GM21360 (cell line): ENCODE results near the gene PMS1.
"Not testable (repeated sequence)": the region's sequence is repeated elsewhere in the genome, so short reads cannot be mapped to it uniquely, and the experiment has no call there.

Experiments
- ATAC-seq: cut with Tn5 transposase; IDR thresholded peaks from one replicate; pipeline ENCODE4 v1.9.1; 2021; ENCODE audit warnings: mild to moderate bottlenecking, moderate library complexity; ENCODE audit not compliant: unreplicated experiment

PMS1 gene

GRCh38 chr2:189803431-189803830, 19.2 kb downstream of the PMS1 start:
- ATAC-seq, result no peak

GRCh38 chr2:189818249-189819038, 34.2 kb downstream of the PMS1 start:
- ATAC-seq, result no peak

GRCh38 chr2:189819297-189819704, 35.1 kb downstream of the PMS1 start:
- ATAC-seq, result no peak

- ATAC-seq, result no peak
These were observed 37.9 kb downstream of the PMS1 start for GRCh38 chr2:189821953-189822748.

- no peak for ATAC-seq
These were observed 40.6 kb downstream of the PMS1 start for GRCh38 chr2:189824694-189825396.

GRCh38 chr2:189826039-189826438, 41.8 kb downstream of the PMS1 start:
- no peak for ATAC-seq

GRCh38 chr2:189829102-189829833, 45.0 kb downstream of the PMS1 start:
- ATAC-seq, result no peak

- no peak for ATAC-seq
These were observed 46.3 kb downstream of the PMS1 start for GRCh38 chr2:189830510-189830909.

GRCh38 chr2:189834059-189834458, 49.8 kb downstream of the PMS1 start:
- ATAC-seq, result no peak

GRCh38 chr2:189834642-189835041, 50.4 kb downstream of the PMS1 start:
- ATAC-seq, result not testable (repeated sequence)

GRCh38 chr2:189835855-189836558, 51.8 kb downstream of the PMS1 start:
- no peak for ATAC-seq

- no peak for ATAC-seq
These were observed 52.4 kb downstream of the PMS1 start for GRCh38 chr2:189836644-189837043.

- no peak for ATAC-seq
These were observed 53.1 kb downstream of the PMS1 start for GRCh38 chr2:189837326-189837725.

GRCh38 chr2:189841019-189841418, 56.8 kb downstream of the PMS1 start:
- ATAC-seq, result no peak

GRCh38 chr2:189848276-189848675, 64.0 kb downstream of the PMS1 start:
- ATAC-seq, result no peak

GRCh38 chr2:189849550-189849949, 65.3 kb downstream of the PMS1 start:
- no peak for ATAC-seq

- ATAC-seq, result no peak
These were observed 67.0 kb downstream of the PMS1 start for GRCh38 chr2:189851174-189851826.

- ATAC-seq, result no peak
These were observed 69.9 kb downstream of the PMS1 start for GRCh38 chr2:189854187-189854586.

- ATAC-seq, result no peak
These were observed 70.7 kb downstream of the PMS1 start for GRCh38 chr2:189854940-189855339.

- ATAC-seq, result no peak
These were observed 74.0 kb downstream of the PMS1 start for GRCh38 chr2:189858291-189858690.
